Mucosa of rectum (tissue), 2 donors: Measurements from ENCODE around the gene PIAS2.

Experiments
- H3K27ac ChIP-seq, 2 donors: one replicate each; pipeline ENCODE4 v1.7.0; 2013; ENCODE audit warnings: inconsistent platforms in 2 of 2, low read depth in 2 of 2, low read length in 2 of 2
- H3K27me3 ChIP-seq, 2 donors: one replicate each; pipeline ENCODE4 v1.7.0; 2013; ENCODE audit warnings: low read length in 2 of 2; ENCODE audit not compliant: control insufficient read depth in 2 of 2, insufficient read depth in 2 of 2
- H3K36me3 ChIP-seq, 2 donors: one replicate each; pipeline ENCODE4 v1.7.0; 2013; ENCODE audit warnings: low read length in 2 of 2; ENCODE audit not compliant: control insufficient read depth in 2 of 2, insufficient read depth in 2 of 2
- H3K4me1 ChIP-seq, 2 donors: one replicate each; pipeline ENCODE4 v1.7.0; 2013; ENCODE audit warnings: low read length in 2 of 2, mild to moderate bottlenecking in 1 of 2; ENCODE audit not compliant: control insufficient read depth in 2 of 2, insufficient read depth in 2 of 2
- H3K4me3 ChIP-seq, 2 donors: one replicate each; pipeline ENCODE4 v1.7.0; 2013; ENCODE audit warnings: low read length in 2 of 2
- H3K9ac ChIP-seq, 2 donors: one replicate each; pipeline ENCODE4 v1.7.0; 2013; ENCODE audit warnings: low read length in 2 of 2, low read depth in 1 of 2, mild to moderate bottlenecking in 1 of 2
- H3K9me3 ChIP-seq, 2 donors: one replicate each; pipeline ENCODE4 v1.7.0; 2013; ENCODE audit warnings: low read length in 2 of 2; ENCODE audit not compliant: control insufficient read depth in 2 of 2
- donor health status: healthy.
- donor health status: Normal muscosa, but diverticular disease.

Gene PIAS2

DNA sequence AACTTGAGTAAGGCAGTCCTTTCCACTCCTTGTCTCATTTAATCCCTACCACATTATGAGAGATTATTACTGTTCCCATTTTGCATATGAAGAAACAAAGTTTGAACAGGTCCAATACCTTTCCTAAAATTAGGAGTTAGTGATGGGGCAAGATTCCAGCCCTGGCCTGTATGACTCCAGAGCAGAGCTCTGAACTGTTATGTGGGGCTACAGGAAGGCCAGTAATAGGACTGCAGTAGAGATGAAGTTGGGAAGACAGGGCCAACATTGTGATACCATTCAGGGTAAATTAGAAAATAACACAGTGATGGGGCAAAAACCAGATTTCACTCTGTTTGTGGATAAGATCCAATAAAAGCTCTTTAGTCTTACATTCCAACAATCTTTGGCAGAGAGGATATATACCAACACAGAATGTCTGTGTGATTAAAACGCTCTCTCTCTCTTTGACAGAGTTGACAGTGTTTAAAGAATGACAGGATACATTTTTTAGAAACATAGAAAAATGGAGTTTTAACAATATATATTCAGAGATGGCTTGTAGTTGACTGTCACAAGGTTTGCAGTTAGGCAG lies 22.8 kb upstream of the PIAS2 start:
- Histone ChIP-seq H3K27me3 (no peaks in the 10 kb centered on the region), H3K9me3 (no peaks in the 10 kb centered on the region), H3K36me3 (no peaks in the 10 kb centered on the region), H3K27ac (no peak overlapping the region), H3K9ac (no peak overlapping the region), H3K4me1 (no peaks in the 10 kb centered on the region), H3K4me3 (no peak overlapping the region)

DNA sequence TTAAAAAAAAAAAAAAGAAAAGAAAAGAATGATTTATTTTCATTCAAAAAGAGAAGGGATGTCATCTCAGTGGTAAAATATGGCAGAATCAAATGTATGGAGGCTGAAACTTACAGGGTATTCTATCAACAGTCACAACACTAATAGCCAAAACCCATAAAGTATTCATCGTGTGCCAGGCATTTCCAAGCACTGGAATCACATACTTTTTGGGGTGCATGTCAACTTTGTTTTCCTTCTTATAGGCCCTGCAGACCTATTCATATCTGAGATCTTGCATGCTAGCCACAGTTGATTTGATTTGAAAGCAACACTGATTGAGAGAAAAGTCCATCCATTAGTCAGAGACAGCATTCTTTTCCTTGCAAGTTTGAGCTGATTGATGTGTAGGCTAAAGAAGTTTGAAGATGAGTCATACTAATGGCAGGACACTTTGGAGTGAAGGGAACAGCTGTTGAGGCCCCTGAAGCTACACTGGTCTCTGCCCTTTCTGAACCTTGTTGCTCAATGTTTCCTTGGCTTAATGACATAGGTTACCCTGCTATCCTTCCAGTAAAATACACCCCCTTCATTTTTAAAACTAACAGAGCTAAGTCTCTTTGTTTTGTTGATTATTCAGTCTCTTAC lies 22.1 kb upstream of the PIAS2 start:
- H3K9me3 ChIP-seq, result no peaks in the 10 kb centered on the region
- H3K4me3 ChIP-seq, result no peak overlapping the region
- no peaks in the 10 kb centered on the region for H3K27me3 ChIP-seq
- no peaks in the 10 kb centered on the region for H3K4me1 ChIP-seq
- no peaks in the 10 kb centered on the region for H3K36me3 ChIP-seq
- no peak overlapping the region for H3K9ac ChIP-seq
- no peak overlapping the region for H3K27ac ChIP-seq

DNA sequence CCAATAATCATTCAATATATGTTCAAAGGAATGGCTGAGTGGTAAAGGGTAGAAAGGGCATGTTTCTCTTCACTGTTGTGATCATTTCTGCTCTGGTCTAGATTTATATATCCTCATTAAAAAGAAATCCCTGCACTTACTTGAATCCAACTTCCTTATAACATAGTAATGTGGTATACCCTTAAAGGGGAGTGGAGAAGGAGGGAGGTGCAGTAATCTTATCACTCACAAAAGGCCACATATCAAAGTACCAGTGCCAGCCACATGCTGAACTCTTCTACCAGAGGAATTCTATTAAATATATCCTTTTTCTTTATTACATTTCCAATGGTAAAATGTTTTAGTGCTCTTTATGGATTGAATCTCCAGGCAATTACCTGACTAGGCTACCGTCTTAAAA lies 3.3 kb upstream of the PIAS2 start:
- H3K27ac ChIP-seq, result peak overlapping the region in 1 of 2 donors; percentile 4

DNA sequence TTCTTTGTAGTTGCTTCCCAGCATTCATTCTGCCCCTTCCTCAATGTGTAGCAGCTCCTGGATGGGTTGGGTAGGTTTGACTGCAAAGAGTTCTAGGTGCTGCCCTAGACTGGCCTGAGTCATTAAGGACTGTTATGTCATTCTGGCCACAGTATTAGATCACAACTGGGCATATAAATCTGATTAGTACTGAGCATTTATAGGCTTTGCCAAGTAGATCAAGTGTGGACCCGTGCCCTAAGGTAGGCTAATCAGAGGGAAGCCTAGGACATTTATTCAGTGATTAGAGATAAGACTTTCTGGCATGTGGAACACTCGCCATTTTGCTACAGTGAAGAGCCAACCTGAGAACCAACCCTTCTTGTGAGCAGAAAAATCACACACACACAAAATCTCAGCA lies 2.8 kb upstream of the PIAS2 start:
- Histone ChIP-seq H3K9ac (no peak overlapping the region), H3K36me3 (no peaks in the 10 kb centered on the region), H3K9me3 (no peaks in the 10 kb centered on the region), H3K4me1 (peaks cover 3 to 8% of the 10 kb centered on the region in 2 donors), H3K27me3 (no peaks in the 10 kb centered on the region), H3K27ac (peak overlapping the region in 1 of 2 donors; percentile 4), H3K4me3 (no peak overlapping the region)

More for the DNA sequence above, 3.3 kb upstream of the PIAS2 start:
- Histone ChIP-seq H3K9ac (no peak overlapping the region), H3K4me1 (peaks cover 3 to 8% of the 10 kb centered on the region in 2 donors), H3K4me3 (no peak overlapping the region), H3K27me3 (no peaks in the 10 kb centered on the region), H3K9me3 (no peaks in the 10 kb centered on the region), H3K36me3 (no peaks in the 10 kb centered on the region)

DNA sequence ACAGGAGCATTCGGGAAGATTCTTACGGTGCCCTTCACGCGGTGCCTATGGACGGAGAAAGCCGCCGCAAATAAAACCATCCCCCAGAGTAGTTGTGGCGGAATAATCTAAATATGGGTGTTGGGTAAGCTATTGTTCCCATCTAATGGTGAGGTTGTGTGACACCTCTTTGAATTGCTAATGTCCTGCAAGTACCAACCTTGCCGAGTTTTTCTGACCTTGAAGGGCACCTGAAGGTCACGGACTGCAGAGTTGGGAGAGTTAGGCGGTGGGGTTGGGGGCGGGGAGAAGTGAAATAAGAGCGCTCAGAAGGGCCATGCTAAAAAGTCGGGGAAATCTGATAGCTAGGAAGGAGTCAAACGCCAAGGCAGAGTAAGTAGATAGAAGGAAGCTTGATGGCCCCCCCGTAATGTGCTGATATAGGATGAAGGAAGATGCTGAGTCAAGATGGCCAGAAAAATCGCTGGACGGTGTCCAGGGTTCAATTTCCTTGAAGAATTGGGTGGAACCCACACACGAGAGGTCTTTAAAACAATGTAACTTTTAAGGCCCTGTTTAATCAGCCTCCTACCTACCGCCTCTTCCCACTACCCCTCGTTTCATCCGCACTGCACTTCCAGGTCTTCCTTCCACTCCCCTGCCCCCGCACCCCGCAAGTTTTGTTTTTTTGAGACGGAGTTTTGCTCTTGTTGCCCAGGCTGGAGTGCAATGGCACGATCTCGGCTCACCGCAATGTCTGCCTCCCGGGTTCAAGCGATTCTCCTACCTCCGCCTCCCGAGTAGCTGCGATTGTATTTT lies 695 bp upstream of the PIAS2 start:
- Histone ChIP-seq H3K9me3 (no peaks in the 10 kb centered on the region), H3K4me1 (peaks cover 3 to 8% of the 10 kb centered on the region in 2 donors), H3K36me3 (no peaks in the 10 kb centered on the region), H3K9ac (peak overlapping the region; percentile 79 to 92), H3K4me3 (peak overlapping the region; percentile 69 to 96), H3K27me3 (no peaks in the 10 kb centered on the region), H3K27ac (peak overlapping the region; percentile 80 to 87)

DNA sequence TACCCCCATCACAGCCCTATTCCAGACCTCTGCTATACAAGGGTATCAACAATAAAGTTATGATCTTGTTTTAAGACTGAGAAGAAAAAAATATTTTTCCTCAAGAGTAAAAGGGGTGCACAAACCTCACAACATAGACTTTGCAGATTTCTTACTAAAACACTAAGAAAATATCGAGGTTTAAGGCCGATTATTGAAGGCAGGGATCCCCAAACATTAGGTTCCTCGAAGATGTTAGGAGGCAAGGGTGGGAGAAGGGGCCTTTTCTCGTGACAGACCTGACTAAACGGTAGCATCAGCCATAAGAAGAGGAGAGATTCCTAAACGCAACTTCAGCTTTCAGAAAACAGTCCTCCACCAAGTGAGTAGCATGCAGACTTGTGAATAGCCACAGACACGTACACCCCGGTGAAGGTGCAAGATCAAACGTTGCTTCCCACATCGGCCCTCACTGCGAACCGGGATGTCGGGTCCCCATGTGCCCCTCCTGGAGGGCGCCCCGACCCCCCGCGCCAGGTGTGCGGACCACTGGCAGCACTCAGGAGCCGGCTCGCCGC lies 678 bp downstream of the PIAS2 start:
- Histone ChIP-seq H3K9me3 (no peaks in the 10 kb centered on the region), H3K4me3 (peak overlapping the region; percentile 69 to 96), H3K4me1 (peaks cover 3 to 8% of the 10 kb centered on the region in 2 donors), H3K27ac (peak overlapping the region; percentile 80 to 87), H3K27me3 (no peaks in the 10 kb centered on the region), H3K9ac (peak overlapping the region; percentile 79 to 92), H3K36me3 (no peaks in the 10 kb centered on the region)

DNA sequence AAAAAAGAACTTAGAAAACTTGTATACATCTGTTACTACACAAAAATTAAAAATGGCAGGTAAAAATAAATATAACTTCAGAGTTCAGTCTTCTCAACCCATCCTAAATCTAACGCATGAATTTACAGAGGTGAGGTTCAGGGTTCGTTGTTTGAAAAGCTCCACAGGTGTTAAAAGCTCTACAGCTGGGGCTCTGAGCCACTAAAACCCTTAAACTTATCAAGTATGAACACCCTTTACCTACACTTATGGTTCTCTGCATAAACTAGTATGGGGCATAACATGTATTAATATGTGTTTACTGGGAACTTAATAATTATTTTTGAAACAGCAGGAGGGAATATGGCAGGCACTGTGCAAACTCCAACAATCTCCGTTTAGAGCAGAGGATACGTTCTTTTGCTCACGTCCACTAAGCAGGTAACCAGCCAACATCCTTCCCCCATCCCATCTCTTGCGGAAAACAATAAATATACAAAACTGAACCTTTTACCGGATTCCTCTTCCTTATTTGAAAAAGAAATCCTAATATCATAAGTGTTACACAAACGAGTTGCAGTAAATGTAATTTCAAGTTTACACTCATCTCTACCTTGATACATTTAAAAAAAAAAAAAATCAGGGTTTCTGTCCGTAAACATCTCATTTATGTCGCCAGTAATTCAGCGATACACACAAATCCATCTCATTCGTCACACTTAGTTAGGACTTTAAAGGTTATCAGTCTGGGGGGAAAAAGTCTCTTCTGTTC lies 1.3 kb downstream of the PIAS2 start:
- Histone ChIP-seq H3K9ac (peak overlapping the region; percentile 79 to 92), H3K27me3 (no peaks in the 10 kb centered on the region), H3K9me3 (no peaks in the 10 kb centered on the region), H3K36me3 (no peaks in the 10 kb centered on the region), H3K27ac (no peak overlapping the region), H3K4me1 (peaks cover 3 to 8% of the 10 kb centered on the region in 2 donors), H3K4me3 (peak overlapping the region; percentile 69 to 96)

DNA sequence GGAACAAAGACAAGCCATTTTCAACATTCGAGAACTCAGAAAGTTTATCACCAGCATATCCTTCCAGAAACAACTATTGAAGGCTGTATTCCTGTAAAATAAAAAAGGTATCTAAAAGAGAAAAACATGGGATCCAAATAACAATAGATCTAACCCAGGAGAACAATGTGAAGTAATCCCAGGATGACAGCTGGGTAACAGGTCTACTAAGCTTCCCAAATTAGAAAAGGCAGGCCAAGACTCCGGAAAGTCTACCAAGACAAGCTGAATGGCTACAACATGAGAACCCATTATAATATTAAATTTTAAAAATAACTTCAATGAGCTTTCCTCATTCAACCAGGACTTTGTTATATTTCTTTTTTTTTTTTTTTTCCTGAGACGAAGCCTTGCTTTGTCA lies 6.5 kb downstream of the PIAS2 start:
- Histone ChIP-seq H3K4me1 (peaks cover 0 to under 1% of the 10 kb centered on the region in 2 donors), H3K9ac (no peak overlapping the region), H3K36me3 (no peaks in the 10 kb centered on the region), H3K4me3 (no peak overlapping the region), H3K27ac (no peak overlapping the region), H3K27me3 (no peaks in the 10 kb centered on the region), H3K9me3 (no peaks in the 10 kb centered on the region)

DNA sequence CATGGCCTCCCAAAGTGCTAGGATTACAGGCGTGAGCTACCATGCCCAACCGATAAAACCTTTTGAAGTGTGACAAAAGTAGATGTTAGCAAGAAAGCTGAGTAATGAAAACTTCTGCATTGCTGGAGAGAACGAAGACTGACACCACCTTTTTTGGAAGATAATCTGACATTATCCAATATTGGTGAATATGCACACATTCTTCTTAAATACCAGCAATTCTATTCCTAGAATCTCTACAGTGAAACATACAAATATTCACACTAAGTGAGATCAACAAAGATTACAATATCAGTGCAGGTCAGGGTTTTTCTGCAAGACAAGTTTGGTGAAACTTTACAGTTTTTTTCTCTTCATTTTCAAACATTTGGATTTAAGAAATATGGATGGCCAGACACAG lies 7.8 kb downstream of the PIAS2 start:
- Histone ChIP-seq H3K4me3 (no peak overlapping the region), H3K9me3 (no peaks in the 10 kb centered on the region), H3K27me3 (no peaks in the 10 kb centered on the region), H3K36me3 (no peaks in the 10 kb centered on the region), H3K27ac (no peak overlapping the region), H3K4me1 (no peaks in the 10 kb centered on the region), H3K9ac (no peak overlapping the region)
